HL-60 (cell line): ENCODE measurements around the gene AKAP5.

Experiments used
- POLR2AphosphoS5 ChIP-seq: IDR thresholded peaks from 2 replicates; pipeline ENCODE4 v1.6.1; 2012; ENCODE audit warnings: low read depth
- TF ChIP-seq, protein P1 (sequence below): IDR thresholded peaks from one replicate; pipeline ENCODE4 v1.5.1; 2011; ENCODE audit warnings: low read length, control low read depth, inconsistent platforms; ENCODE audit not compliant: insufficient read depth
- TF ChIP-seq, protein P2 (sequence below): IDR thresholded peaks from 2 replicates; pipeline ENCODE4 v1.6.1; 2012; ENCODE audit warnings: low read depth; ENCODE audit not compliant: insufficient replicate concordance

DNA sequence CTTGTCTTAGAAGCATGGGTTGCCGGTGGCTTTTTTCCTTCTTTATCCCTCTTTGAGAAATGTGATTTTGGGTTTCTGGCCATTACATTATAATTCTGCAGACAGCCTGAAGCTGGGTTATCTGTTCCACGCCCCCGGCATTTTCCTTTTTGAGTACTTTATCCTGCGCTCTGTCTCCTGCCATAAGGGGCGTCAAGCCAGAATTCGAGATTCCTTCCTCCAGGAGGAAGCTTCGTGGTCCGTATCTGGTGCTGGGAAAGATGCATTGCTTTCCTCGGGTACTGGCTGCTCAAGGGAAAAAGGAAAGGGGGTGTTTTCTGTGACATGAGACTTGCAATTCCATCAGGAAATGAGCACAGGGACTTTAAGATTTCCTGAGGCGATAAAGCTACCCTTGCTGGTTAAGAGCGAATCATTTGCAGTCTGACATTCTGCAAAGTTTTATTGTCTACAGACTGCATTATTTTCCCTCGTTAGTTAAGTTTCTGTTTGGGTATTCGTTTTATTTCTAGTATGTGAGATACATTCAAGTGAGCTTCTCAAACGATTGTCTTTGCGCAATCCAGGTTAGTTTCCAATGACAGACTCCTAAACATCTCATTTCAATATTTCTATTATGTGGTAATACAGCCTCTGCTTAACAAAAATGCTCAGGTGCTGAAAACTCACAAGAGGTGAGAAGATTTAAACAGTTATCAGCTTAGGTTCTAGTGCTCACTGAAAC, 694 bp downstream of the AKAP5 start:
- TF ChIP-seq, protein P1, sequence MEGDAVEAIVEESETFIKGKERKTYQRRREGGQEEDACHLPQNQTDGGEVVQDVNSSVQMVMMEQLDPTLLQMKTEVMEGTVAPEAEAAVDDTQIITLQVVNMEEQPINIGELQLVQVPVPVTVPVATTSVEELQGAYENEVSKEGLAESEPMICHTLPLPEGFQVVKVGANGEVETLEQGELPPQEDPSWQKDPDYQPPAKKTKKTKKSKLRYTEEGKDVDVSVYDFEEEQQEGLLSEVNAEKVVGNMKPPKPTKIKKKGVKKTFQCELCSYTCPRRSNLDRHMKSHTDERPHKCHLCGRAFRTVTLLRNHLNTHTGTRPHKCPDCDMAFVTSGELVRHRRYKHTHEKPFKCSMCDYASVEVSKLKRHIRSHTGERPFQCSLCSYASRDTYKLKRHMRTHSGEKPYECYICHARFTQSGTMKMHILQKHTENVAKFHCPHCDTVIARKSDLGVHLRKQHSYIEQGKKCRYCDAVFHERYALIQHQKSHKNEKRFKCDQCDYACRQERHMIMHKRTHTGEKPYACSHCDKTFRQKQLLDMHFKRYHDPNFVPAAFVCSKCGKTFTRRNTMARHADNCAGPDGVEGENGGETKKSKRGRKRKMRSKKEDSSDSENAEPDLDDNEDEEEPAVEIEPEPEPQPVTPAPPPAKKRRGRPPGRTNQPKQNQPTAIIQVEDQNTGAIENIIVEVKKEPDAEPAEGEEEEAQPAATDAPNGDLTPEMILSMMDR, result no peak
- TF ChIP-seq POLR2AphosphoS5, result no peak
- TF ChIP-seq, protein P2, sequence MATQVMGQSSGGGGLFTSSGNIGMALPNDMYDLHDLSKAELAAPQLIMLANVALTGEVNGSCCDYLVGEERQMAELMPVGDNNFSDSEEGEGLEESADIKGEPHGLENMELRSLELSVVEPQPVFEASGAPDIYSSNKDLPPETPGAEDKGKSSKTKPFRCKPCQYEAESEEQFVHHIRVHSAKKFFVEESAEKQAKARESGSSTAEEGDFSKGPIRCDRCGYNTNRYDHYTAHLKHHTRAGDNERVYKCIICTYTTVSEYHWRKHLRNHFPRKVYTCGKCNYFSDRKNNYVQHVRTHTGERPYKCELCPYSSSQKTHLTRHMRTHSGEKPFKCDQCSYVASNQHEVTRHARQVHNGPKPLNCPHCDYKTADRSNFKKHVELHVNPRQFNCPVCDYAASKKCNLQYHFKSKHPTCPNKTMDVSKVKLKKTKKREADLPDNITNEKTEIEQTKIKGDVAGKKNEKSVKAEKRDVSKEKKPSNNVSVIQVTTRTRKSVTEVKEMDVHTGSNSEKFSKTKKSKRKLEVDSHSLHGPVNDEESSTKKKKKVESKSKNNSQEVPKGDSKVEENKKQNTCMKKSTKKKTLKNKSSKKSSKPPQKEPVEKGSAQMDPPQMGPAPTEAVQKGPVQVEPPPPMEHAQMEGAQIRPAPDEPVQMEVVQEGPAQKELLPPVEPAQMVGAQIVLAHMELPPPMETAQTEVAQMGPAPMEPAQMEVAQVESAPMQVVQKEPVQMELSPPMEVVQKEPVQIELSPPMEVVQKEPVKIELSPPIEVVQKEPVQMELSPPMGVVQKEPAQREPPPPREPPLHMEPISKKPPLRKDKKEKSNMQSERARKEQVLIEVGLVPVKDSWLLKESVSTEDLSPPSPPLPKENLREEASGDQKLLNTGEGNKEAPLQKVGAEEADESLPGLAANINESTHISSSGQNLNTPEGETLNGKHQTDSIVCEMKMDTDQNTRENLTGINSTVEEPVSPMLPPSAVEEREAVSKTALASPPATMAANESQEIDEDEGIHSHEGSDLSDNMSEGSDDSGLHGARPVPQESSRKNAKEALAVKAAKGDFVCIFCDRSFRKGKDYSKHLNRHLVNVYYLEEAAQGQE, result no peak
